ENCODE data around the gene WDR59.

GRCh38 chr16:74837056-74837455 lies 147.9 kb downstream of the WDR59 start:
- TF ChIP-seq CTCF (IDR thresholded peaks at IDR 0.05): no peak
- TF ChIP-seq EZH2phosphoT487 (IDR thresholded peaks at IDR 0.05): no peak

Data from neural progenitor cell (in vitro differentiated cells).